ENCODE data around the gene UBAP2. TPM values are rescaled to one million over a fixed set of nuclear protein-coding genes. Genes with fewer than 3 reads are reported as not detected.

UBAP2 gene
- total RNA-seq, 2 donors from 2014 or later, result 29.8 to 52.8 TPM

GRCh38 chr9:34072410-34072809 lies 23.7 kb upstream of the UBAP2 start:
- TF ChIP-seq CTCF (IDR thresholded peaks at IDR 0.05) (no peak), POLR2AphosphoS5 (IDR thresholded peaks at IDR 0.05) (peak; percentile 72)
- no peaks in the 10 kb centered on the region for H3K27me3 ChIP-seq (replicated peaks; ENCODE audit: insufficient read depth)
- 28% methylated on average over 2 of the region's 2 CpGs for WGBS
- DNase-seq (ENCODE audit: low spot score), result peak; percentile 90
- H3K9me3 ChIP-seq, result no peaks in the 10 kb centered on the region
- H3K27ac ChIP-seq, result peak overlapping the region; percentile 54 to 73
- no peaks in the 10 kb centered on the region for H3K36me3 ChIP-seq
- peaks cover 9% of the 10 kb centered on the region for H3K4me1 ChIP-seq (replicated peaks)
- intact Hi-C loops (cut with DNase I), result loop anchor here (5.0 kb wide), 1 partner anchor 255 kb away; the partner anchor contains the start of gene UBE2R2
- no peak overlapping the region for H3K4me3 ChIP-seq

- 61% methylated on average over 5 of the region's 5 CpGs for WGBS
- peaks cover 9% of the 10 kb centered on the region for H3K4me1 ChIP-seq (replicated peaks)
These were observed 22.1 kb upstream of the UBAP2 start for GRCh38 chr9:34070606-34071324.

GRCh38 chr9:34069831-34070230 lies 21.1 kb upstream of the UBAP2 start:
- intact Hi-C loops (cut with DNase I), result loop anchor here (5.0 kb wide), 1 partner anchor 253 kb away; the partner anchor contains the start of gene UBE2R2

More at GRCh38 chr9:34070606-34071324, 22.1 kb upstream of the UBAP2 start:
- Histone ChIP-seq H3K27me3 (replicated peaks; ENCODE audit: insufficient read depth) (no peaks in the 10 kb centered on the region), H3K36me3 (no peaks in the 10 kb centered on the region), H3K9me3 (no peaks in the 10 kb centered on the region), H3K27ac (peak overlapping the region in 1 of 2 donors; percentile 2), H3K4me3 (no peak overlapping the region)
- intact Hi-C loops (cut with DNase I), result loop anchor here (5.0 kb wide), 1 partner anchor 253 kb away; the partner anchor contains the start of gene UBE2R2
- no peak for DNase-seq (ENCODE audit: low spot score)
- TF ChIP-seq POLR2AphosphoS5 (IDR thresholded peaks at IDR 0.05) (no peak), POLR2A (IDR thresholded peaks at IDR 0.05) (no peak), CTCF (IDR thresholded peaks at IDR 0.05) (no peak)

GRCh38 chr9:34065541-34065940 lies 16.9 kb upstream of the UBAP2 start:
- no peak for DNase-seq (ENCODE audit: low spot score)
- Histone ChIP-seq H3K4me3 (no peak overlapping the region), H3K27me3 (replicated peaks; ENCODE audit: insufficient read depth) (no peaks in the 10 kb centered on the region), H3K9me3 (no peaks in the 10 kb centered on the region), H3K36me3 (no peaks in the 10 kb centered on the region), H3K27ac (no peak overlapping the region), H3K4me1 (replicated peaks) (no peaks in the 10 kb centered on the region)
- WGBS, result 93% methylated on average over 3 of the region's 3 CpGs
- intact Hi-C loops (cut with DNase I), result no loop called here
- TF ChIP-seq CTCF (IDR thresholded peaks at IDR 0.05) (no peak), POLR2A (IDR thresholded peaks at IDR 0.05) (no peak), POLR2AphosphoS5 (IDR thresholded peaks at IDR 0.05) (no peak)

More at GRCh38 chr9:34069831-34070230, 21.1 kb upstream of the UBAP2 start:
- peak; percentile 23 for DNase-seq (ENCODE audit: low spot score)
- Histone ChIP-seq H3K9me3 (no peaks in the 10 kb centered on the region), H3K36me3 (no peaks in the 10 kb centered on the region), H3K27me3 (replicated peaks; ENCODE audit: insufficient read depth) (no peaks in the 10 kb centered on the region), H3K4me1 (replicated peaks) (peaks cover 9% of the 10 kb centered on the region), H3K4me3 (no peak overlapping the region), H3K27ac (peak overlapping the region in 1 of 2 donors; percentile 16)
- TF ChIP-seq CTCF (IDR thresholded peaks at IDR 0.05) (no peak), POLR2A (IDR thresholded peaks at IDR 0.05) (no peak), POLR2AphosphoS5 (IDR thresholded peaks at IDR 0.05) (peak; percentile 54)
- WGBS, result 55% methylated on average over 6 of the region's 6 CpGs

GRCh38 chr9:34059954-34060353 lies 11.3 kb upstream of the UBAP2 start:
- Histone ChIP-seq H3K4me1 (replicated peaks) (no peaks in the 10 kb centered on the region), H3K36me3 (no peaks in the 10 kb centered on the region), H3K27ac (no peak overlapping the region), H3K27me3 (replicated peaks; ENCODE audit: insufficient read depth) (no peaks in the 10 kb centered on the region), H3K9me3 (no peaks in the 10 kb centered on the region), H3K4me3 (no peak overlapping the region)
- intact Hi-C loops (cut with DNase I), result no loop called here
- no peak for TF ChIP-seq POLR2AphosphoS5 (IDR thresholded peaks at IDR 0.05)
- no peak for TF ChIP-seq POLR2A (IDR thresholded peaks at IDR 0.05)
- TF ChIP-seq CTCF (IDR thresholded peaks at IDR 0.05), result no peak
- no peak for DNase-seq (ENCODE audit: low spot score)
- WGBS, result 86% methylated on average over 3 of the region's 3 CpGs

All from prostate gland (tissue), 2 donors.